ENCODE results near the gene LMBR1. TPM values are rescaled to one million over a fixed set of nuclear protein-coding genes. Genes with fewer than 3 reads are reported as not detected.

The LMBR1 gene
- total and polyA plus RNA-seq, 2 donors (not counting 3 experiments of a cell fraction or from before 2014, with no cell fraction given): 14.0 to 72.9 TPM

- intact Hi-C loops (cut with micrococcal nuclease) (no loop called here), dilution Hi-C loops (cut with MboI; ENCODE audit: extremely low pct_ligation_motif_present, low sequenced_read_pairs) (no loop called here)
- no peaks in the 10 kb centered on the region for H3K36me3 ChIP-seq (ENCODE audit: control insufficient read depth in 2 of 2, extremely low read depth in 1 of 2, insufficient read depth in 2 of 2, low read length in 2 of 2)
- no peak overlapping the region for H3K4me3 ChIP-seq (replicated peaks in 1 of 3; ENCODE audit: insufficient read depth in 1 of 3, low read depth in 1 of 3, low read length in 3 of 3)
- H3K27me3 ChIP-seq (ENCODE audit: control insufficient read depth in 2 of 2, insufficient read depth in 2 of 2, low read length in 2 of 2): no peaks in the 10 kb centered on the region
- peaks cover 18% of the 10 kb centered on the region for H3K4me1 ChIP-seq (ENCODE audit: control insufficient read depth, extremely low read depth, insufficient read depth, low read length)
- ChIA-PET POLR2A (no interaction called here), CTCF (interaction anchor here (0.6 to 1.2 kb wide), 3 partner anchors 50 to 160 kb away, joined by 3 read pairs; partner anchors contain the start of gene NOM1)
- no peak overlapping the region for H3K4me2 ChIP-seq (ENCODE audit: insufficient read depth, low read length)
- no TSS peak for BruUV-seq (replicated peaks)
- no peaks in the 10 kb centered on the region for H3K9me1 ChIP-seq (replicated peaks; ENCODE audit: control insufficient read depth, extremely low read depth, insufficient read depth, low read length)
- FAIRE-seq: no peak
- no peaks in the 10 kb centered on the region for H4K20me1 ChIP-seq (replicated peaks; ENCODE audit: control insufficient read depth, extremely low read depth, insufficient read depth, low read length)
- DNase-seq (ENCODE audit: low read depth, low spot score): no peak
- no peaks in the 10 kb centered on the region for H3K9me3 ChIP-seq (replicated peaks; ENCODE audit: control insufficient read depth, insufficient read depth, low read length)
- no peak overlapping the region for H3K27ac ChIP-seq (ENCODE audit: insufficient read depth, low read depth, low read length)
- no peak overlapping the region for H3K9ac ChIP-seq (replicated peaks; ENCODE audit: extremely low read depth, insufficient read depth, low read length)
- H2AFZ ChIP-seq (ENCODE audit: low read depth, low read length): no peak overlapping the region
- TF ChIP-seq POLR2A (IDR thresholded peaks at IDR 0.05; ENCODE audit: low read depth, low read length): no peak
- no peak for TF ChIP-seq EZH2 (IDR thresholded peaks at IDR 0.05; ENCODE audit: borderline replicate concordance, low read depth, low read length, severe bottlenecking)
- TF ChIP-seq MYC (IDR thresholded peaks at IDR 0.05; ENCODE audit: low read depth, low read length): no peak
- no peak for TF ChIP-seq GATA2 (IDR thresholded peaks at IDR 0.05; ENCODE audit: insufficient read depth, insufficient read length, low read depth, low read length)
- no peak for TF ChIP-seq JUN (IDR thresholded peaks at IDR 0.05; ENCODE audit: borderline replicate concordance, insufficient read depth, insufficient read length, low read depth)
- TF ChIP-seq CTCF (IDR thresholded peaks at IDR 0.05; ENCODE audit: extremely low read depth in 1 of 2, insufficient read depth in 1 of 2, low read depth in 1 of 2, low read length in 2 of 2): no peak
- TF ChIP-seq FOS (IDR thresholded peaks at IDR 0.05; ENCODE audit: borderline replicate concordance, insufficient read depth, low read length): no peak
- no peak for TF ChIP-seq MAX (IDR thresholded peaks at IDR 0.05; ENCODE audit: insufficient read depth, insufficient read length)
- TF ChIP-seq POLR2AphosphoS5 (IDR thresholded peaks at IDR 0.05; ENCODE audit: insufficient read depth, low read depth, low read length): no peak
- H3K79me2 ChIP-seq (ENCODE audit: control insufficient read depth, insufficient read depth, low read length): no peaks in the 10 kb centered on the region
Observed at GRCh38 chr7:156898938-156899337, 6.0 kb upstream of the LMBR1 start.

Measured in endothelial cell of umbilical vein (primary cell).